Neural progenitor cell (in vitro differentiated cells): ENCODE data around the gene F2RL1. TPM values are rescaled to one million over a fixed set of nuclear protein-coding genes. Genes with fewer than 3 reads are reported as not detected.
A peak's percentile ranks its signal among the peaks of the same experiment; 100 is the strongest.

Experiments
- DNase-seq: peaks from one replicate; pipeline ENCODE4 v3.0.0-alpha.2; 2016; ENCODE audit warnings: low spot score
- H2AFZ ChIP-seq: fragments of 200-600 bp; sonication (generic); replicated peaks from 2 replicates; pipeline ENCODE4 v1.6.1; 2016; ENCODE audit warnings: antibody characterized with exemption
- H3F3A ChIP-seq: fragments of 200-600 bp; sonication (generic); 2 replicates; pipeline ENCODE4 v1.6.1; 2016; ENCODE audit warnings: antibody characterized with exemption, low read depth
- H3K27ac ChIP-seq: fragments of 200-600 bp; sonication (generic); 2 replicates; pipeline ENCODE4 v1.5.1; 2016; ENCODE audit warnings: mild to moderate bottlenecking
- H3K27me3 ChIP-seq: fragments of 200-600 bp; sonication (generic); 2 replicates; pipeline ENCODE4 v1.6.1; 2016; ENCODE audit warnings: mild to moderate bottlenecking, moderate library complexity
- H3K36me3 ChIP-seq: fragments of 200-600 bp; sonication (generic); 2 replicates; pipeline ENCODE4 v1.5.1; 2016
- H3K4me1 ChIP-seq: fragments of 200-600 bp; sonication (generic); 2 replicates; pipeline ENCODE4 v1.6.1; 2016; ENCODE audit warnings: mixed run types
- H3K4me2 ChIP-seq: fragments of 200-600 bp; sonication (generic); 2 replicates; pipeline ENCODE4 v1.6.1; 2016
- H3K4me3 ChIP-seq: fragments of 200-600 bp; sonication (generic); 2 replicates; pipeline ENCODE4 v1.5.1; 2016
- H3K79me2 ChIP-seq: fragments of 200-600 bp; sonication (generic); 2 replicates; pipeline ENCODE4 v1.6.1; 2016; ENCODE audit warnings: low read depth
- H3K9ac ChIP-seq: fragments of 200-600 bp; sonication (generic); 2 replicates; pipeline ENCODE4 v1.6.1; 2016
- H3K9me3 ChIP-seq: fragments of 200-600 bp; sonication (generic); 2 replicates; pipeline ENCODE4 v1.5.1; 2016; ENCODE audit warnings: low read depth
- H4K20me1 ChIP-seq: fragments of 200-600 bp; sonication (generic); 2 replicates; pipeline ENCODE4 v1.6.1; 2016; ENCODE audit warnings: low read depth
- H3K27ac Mint-ChIP-seq: 3 replicates; pipeline ENCODE4 v1.8.0; 2021; ENCODE audit warnings: mixed read lengths
- H3K27me3 Mint-ChIP-seq: 2 replicates; pipeline ENCODE4 v1.8.0; 2022; ENCODE audit warnings: low read depth, mild to moderate bottlenecking, inconsistent platforms, moderate library complexity, mixed read lengths; ENCODE audit not compliant: insufficient read depth
- H3K36me3 Mint-ChIP-seq: 3 replicates; pipeline ENCODE4 v1.8.0; 2021; ENCODE audit warnings: mixed read lengths
- H3K4me1 Mint-ChIP-seq: 3 replicates; pipeline ENCODE4 v1.8.0; 2021; ENCODE audit warnings: mixed read lengths
- H3K4me3 Mint-ChIP-seq: 3 replicates; pipeline ENCODE4 v1.8.0; 2021; ENCODE audit warnings: mild to moderate bottlenecking, moderate library complexity, mixed read lengths
- H3K9me3 Mint-ChIP-seq: 3 replicates; pipeline ENCODE4 v1.8.0; 2020; ENCODE audit warnings: mixed read lengths
- CTCF ChIP-seq: fragments of 200-600 bp; sonication (generic); IDR thresholded peaks from 2 replicates; pipeline ENCODE4 v1.5.1; 2017; ENCODE audit warnings: antibody characterized with exemption, mild to moderate bottlenecking
- EZH2 ChIP-seq: fragments of 200-600 bp; sonication (generic); IDR thresholded peaks from 2 replicates; pipeline ENCODE4 v1.6.1; 2017; ENCODE audit warnings: antibody characterized with exemption, mild to moderate bottlenecking, moderate library complexity
- EZH2phosphoT487 ChIP-seq: fragments of 200-600 bp; sonication (generic); IDR thresholded peaks from 2 replicates; pipeline ENCODE4 v1.6.1; 2017; ENCODE audit warnings: antibody characterized with exemption
- total RNA-seq: library from RNA; depleted of rRNA; stranded (reverse); fragments of >200 nt; gene quantifications from 2 replicates; pipeline ENCODE4 v1.2.3, GENCODE V29; 2015; ENCODE audit warnings: low replicate concordance

F2RL1 gene
- total RNA-seq, 1 donor from 2014 or later, result 9.3 TPM

GRCh38 chr5:76841361-76841760 lies 22.5 kb downstream of the F2RL1 start:
- no peak for DNase-seq
- no peak for TF ChIP-seq EZH2phosphoT487
- TF ChIP-seq EZH2, result no peak
- TF ChIP-seq CTCF, result no peak
- Mint-ChIP-seq H3K27me3 (peaks cover 2% of the 10 kb centered on the region), H3K4me1 (peaks cover 4% of the 10 kb centered on the region), H3K36me3 (no peaks in the 10 kb centered on the region), H3K27ac (no peak overlapping the region), H3K9me3 (peaks cover 3% of the 10 kb centered on the region), H3K4me3 (no peak overlapping the region)
- Histone ChIP-seq H3F3A (peaks cover 8% of the 10 kb centered on the region), H3K9me3 (no peaks in the 10 kb centered on the region), H3K4me1 (peaks cover 3% of the 10 kb centered on the region), H3K4me3 (no peak overlapping the region), H3K4me2 (no peak overlapping the region), H3K27ac (no peak overlapping the region), H3K9ac (no peak overlapping the region), H2AFZ (no peak overlapping the region), H3K36me3 (no peaks in the 10 kb centered on the region), H4K20me1 (no peaks in the 10 kb centered on the region), H3K27me3 (no peaks in the 10 kb centered on the region), H3K79me2 (no peaks in the 10 kb centered on the region)

GRCh38 chr5:76845890-76846289 lies 27.1 kb downstream of the F2RL1 start:
- H4K20me1 ChIP-seq, result no peaks in the 10 kb centered on the region
- no peak overlapping the region for H3K9ac ChIP-seq
- no peak overlapping the region for H3K27ac Mint-ChIP-seq
- DNase-seq, result no peak
- no peak overlapping the region for H3K4me2 ChIP-seq
- no peak overlapping the region for H3K27ac ChIP-seq
- no peak overlapping the region for H3K4me3 Mint-ChIP-seq
- H3K9me3 Mint-ChIP-seq, result peaks cover 3% of the 10 kb centered on the region
- peaks cover 3% of the 10 kb centered on the region for H3K27me3 Mint-ChIP-seq
- H3K9me3 ChIP-seq, result no peaks in the 10 kb centered on the region
- H3K36me3 ChIP-seq, result no peaks in the 10 kb centered on the region
- H3K36me3 Mint-ChIP-seq, result no peaks in the 10 kb centered on the region
- no peak overlapping the region for H2AFZ ChIP-seq
- H3K79me2 ChIP-seq, result no peaks in the 10 kb centered on the region
- no peak for TF ChIP-seq EZH2
- no peak for TF ChIP-seq CTCF
- no peak for TF ChIP-seq EZH2phosphoT487
- H3K4me1 Mint-ChIP-seq, result peaks cover 2% of the 10 kb centered on the region
- no peak overlapping the region for H3K4me3 ChIP-seq
- H3K4me1 ChIP-seq, result no peaks in the 10 kb centered on the region
- H3K27me3 ChIP-seq, result no peaks in the 10 kb centered on the region
- H3F3A ChIP-seq, result no peaks in the 10 kb centered on the region

- H3K27me3 ChIP-seq, result no peaks in the 10 kb centered on the region
- DNase-seq, result no peak
- no peak within 1 kb of the TSS for H3K4me3 ChIP-seq
- H4K20me1 ChIP-seq, result no peaks in the 10 kb centered on the region
- no peak within 1 kb of the TSS for H3K27ac ChIP-seq
- peaks cover 2% of the 10 kb centered on the region for H3K4me1 Mint-ChIP-seq
- no peaks in the 10 kb centered on the region for H3F3A ChIP-seq
- TF ChIP-seq EZH2, result no peak
- no peak for TF ChIP-seq EZH2phosphoT487
- TF ChIP-seq CTCF, result no peak
- H3K27me3 Mint-ChIP-seq, result peaks cover 7% of the 10 kb centered on the region
- H3K4me1 ChIP-seq, result no peaks in the 10 kb centered on the region
- H3K4me3 Mint-ChIP-seq, result no peak within 1 kb of the TSS
- no peaks in the 10 kb centered on the region for H3K9me3 ChIP-seq
- no peaks in the 10 kb centered on the region for H3K36me3 ChIP-seq
- peak within 1 kb of the TSS; percentile 57 for H2AFZ ChIP-seq
- H3K36me3 Mint-ChIP-seq, result no peaks in the 10 kb centered on the region
- H3K9me3 Mint-ChIP-seq, result no peaks in the 10 kb centered on the region
- peak within 1 kb of the TSS; percentile 16 for H3K27ac Mint-ChIP-seq
- no peaks in the 10 kb centered on the region for H3K79me2 ChIP-seq
- no peak within 1 kb of the TSS for H3K4me2 ChIP-seq
- no peak within 1 kb of the TSS for H3K9ac ChIP-seq
Measured at GRCh38 chr5:76849419-76850291, 30.8 kb downstream of the F2RL1 start, which contains the start of gene S100Z. S100Z (plus strand) TSS chr5:76850014; CDS start chr5:76875360, 25,346 bp downstream.
